Epithelial cell of proximal tubule (primary cell): Measurements from ENCODE around the gene RPS6KA4. TPM values are rescaled to one million over a fixed set of nuclear protein-coding genes. Genes with fewer than 3 reads are reported as not detected.

ENCODE experiments used
- DNase-seq: peaks from one replicate; pipeline ENCODE4 v3.0.0-alpha.2; 2011; ENCODE audit warnings: low read depth
- H3K4me3 ChIP-seq: 2 replicates; pipeline ENCODE4 v1.5.1; 2011; ENCODE audit warnings: low read depth, mild to moderate bottlenecking, low read length
- CTCF ChIP-seq: conservative IDR thresholded peaks from 2 replicates; pipeline ENCODE4 v1.5.1; 2012; ENCODE audit warnings: low read depth, mild to moderate bottlenecking, low read length
- total RNA-seq: library from RNA; depleted of rRNA; stranded (reverse); fragments of >200 nt; gene quantifications from 2 replicates; pipeline ENCODE4 v1.2.3, GENCODE V29; 2015

The RPS6KA4 gene
- total RNA-seq, 1 donor from 2014 or later: 37.1 TPM

- DNase-seq: no peak
- no peak for TF ChIP-seq CTCF
- no peak overlapping the region for H3K4me3 ChIP-seq
Measured at GRCh38 chr11:64369440-64370421, 10.8 kb downstream of the RPS6KA4 start.

DNA sequence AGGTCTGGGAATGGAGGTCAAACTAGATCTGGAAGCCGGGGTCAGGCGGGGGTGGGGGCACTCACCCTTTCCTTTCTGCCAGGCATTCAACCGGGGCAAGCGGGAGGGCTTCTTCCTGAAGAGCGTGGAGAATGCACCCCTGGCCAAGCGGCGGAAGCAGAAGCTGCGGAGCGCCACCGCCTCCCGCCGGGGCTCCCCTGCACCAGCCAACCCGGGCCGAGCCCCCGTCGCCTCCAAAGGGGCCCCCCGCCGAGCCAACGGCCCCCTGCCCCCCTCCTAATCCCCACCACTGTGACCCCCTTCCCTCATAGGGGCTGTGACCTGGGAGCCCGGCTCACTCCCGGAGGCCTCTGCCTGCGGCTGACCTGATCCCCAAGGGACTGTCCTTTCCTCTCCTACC is 12.2 kb downstream of the RPS6KA4 start:
- DNase-seq: no peak
- TF ChIP-seq CTCF: no peak
- no peak overlapping the region for H3K4me3 ChIP-seq

DNA sequence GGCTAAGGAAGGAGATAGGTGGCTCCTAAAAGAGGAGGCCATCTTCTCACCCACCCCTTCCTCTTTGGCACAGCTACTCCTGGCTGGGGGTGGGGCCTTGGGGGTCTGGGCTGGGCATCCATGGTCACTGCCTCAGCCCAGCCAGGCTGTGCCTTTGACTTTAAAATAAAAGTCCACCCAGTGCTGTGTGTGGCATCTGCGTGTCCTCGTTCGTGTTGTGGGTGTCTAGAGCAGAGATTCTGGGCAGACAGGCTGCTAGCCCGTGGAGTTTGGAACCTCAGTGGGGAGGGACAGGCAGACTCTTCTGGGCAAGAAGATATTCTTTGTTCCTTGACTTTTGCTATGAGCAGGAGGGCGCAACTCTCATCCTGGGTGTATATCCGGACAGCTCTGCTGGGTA is 13.1 kb downstream of the RPS6KA4 start:
- no peak for DNase-seq
- H3K4me3 ChIP-seq: no peak overlapping the region
- TF ChIP-seq CTCF: no peak

GRCh38 chr11:64372802-64373597 is 14.0 kb downstream of the RPS6KA4 start:
- no peak overlapping the region for H3K4me3 ChIP-seq
- no peak for TF ChIP-seq CTCF
- DNase-seq: no peak

DNA sequence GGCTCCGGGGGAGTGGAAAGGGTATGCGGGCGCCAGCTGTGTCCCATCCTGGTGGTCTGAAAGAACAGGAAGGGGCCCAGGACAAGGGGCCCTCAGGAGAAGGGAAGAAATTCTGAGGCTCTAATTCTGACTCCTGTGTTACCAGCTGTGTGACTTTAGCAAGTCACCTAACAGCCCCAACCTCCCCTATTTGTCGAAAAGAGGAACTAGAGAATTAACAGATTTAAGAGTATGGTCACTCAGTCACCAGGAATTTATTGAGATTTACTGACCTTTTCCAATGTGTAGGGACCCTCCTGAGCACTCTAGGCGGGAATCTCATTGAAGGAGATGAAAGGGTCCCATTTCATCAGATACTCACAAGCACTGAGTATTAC is 14.6 kb downstream of the RPS6KA4 start:
- H3K4me3 ChIP-seq: no peak overlapping the region
- no peak for TF ChIP-seq CTCF
- DNase-seq: no peak

- no peak for TF ChIP-seq CTCF
- DNase-seq: no peak
- no peak overlapping the region for H3K4me3 ChIP-seq
Measured at GRCh38 chr11:64376071-64376470, 17.1 kb downstream of the RPS6KA4 start.
